GM19099 (cell line): ENCODE data around the gene VASH2.

Experiments used
- POLR2A ChIP-seq: IDR thresholded peaks from 3 replicates; pipeline ENCODE4 v1.6.1; 2011; ENCODE audit warnings: low read depth; ENCODE audit not compliant: insufficient read length; ENCODE audit errors: extremely low read depth

The VASH2 gene

GRCh38 chr1:212926372-212926771, 24.0 kb upstream of the VASH2 start:
- no peak for TF ChIP-seq POLR2A

- TF ChIP-seq POLR2A = no peak
Measured at GRCh38 chr1:212928323-212929291, 21.7 kb upstream of the VASH2 start.

GRCh38 chr1:212930986-212931678, 19.2 kb upstream of the VASH2 start:
- no peak for TF ChIP-seq POLR2A

DNA sequence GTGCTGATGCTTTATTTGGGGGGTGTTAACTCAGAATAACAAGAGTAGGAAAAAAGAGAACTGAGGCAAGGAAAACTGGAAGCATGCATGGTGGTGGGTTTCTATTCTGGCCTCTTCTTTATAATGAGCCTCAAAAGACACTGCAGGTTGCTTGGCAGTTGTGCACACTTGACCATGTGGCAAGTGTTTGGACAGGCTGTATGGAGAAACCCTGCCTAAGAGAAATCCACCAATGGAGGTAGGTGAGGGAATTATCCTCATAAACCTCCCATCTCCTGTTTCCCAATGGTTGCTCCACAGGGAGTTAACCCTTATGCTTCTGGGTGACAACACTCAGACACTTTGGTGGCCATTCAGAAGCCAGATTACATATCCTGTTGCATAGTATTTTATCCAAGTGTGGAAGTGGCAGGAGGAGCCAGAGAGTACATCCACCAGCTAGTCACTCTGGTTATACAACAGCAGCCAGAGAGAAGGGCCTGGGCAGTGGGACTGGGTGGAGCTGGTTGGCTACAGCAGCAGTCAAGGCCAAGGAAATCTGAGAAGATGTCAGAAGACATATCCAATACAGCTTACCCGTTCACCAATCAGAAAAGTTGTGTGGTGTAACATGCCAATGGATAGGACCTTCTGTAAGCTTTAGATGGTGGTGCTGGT, 16.4 kb upstream of the VASH2 start:
- no peak for TF ChIP-seq POLR2A

DNA sequence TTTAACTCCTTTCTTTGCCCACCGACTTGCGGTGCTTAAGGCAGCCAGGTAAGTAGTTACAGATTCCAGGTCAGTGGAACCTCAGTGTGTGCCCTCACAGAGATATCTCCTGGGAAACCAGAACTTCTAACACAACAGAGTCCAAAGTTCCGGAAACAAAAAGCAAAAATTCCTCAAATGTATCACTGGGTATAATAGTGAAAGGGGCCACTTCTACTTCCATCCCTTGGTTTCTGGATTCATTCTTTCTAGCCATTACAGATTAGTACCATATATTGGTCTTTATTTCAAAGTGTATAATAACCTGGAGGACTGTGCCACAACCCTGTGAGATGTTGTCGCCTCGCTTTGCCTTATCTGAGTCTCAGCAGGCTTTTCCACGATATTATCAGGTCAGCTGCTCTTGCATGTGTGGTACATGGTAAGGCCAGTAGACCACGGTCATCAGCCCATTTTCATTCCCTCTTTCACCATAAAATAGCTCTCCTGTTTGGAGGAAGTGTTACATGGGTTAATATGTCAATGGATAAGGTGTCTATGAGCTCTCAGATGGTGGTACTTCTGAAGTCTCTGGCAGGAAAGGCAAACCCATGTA, 14.9 kb upstream of the VASH2 start:
- TF ChIP-seq POLR2A = no peak

GRCh38 chr1:212937034-212937433, 13.3 kb upstream of the VASH2 start:
- TF ChIP-seq POLR2A = no peak

- TF ChIP-seq POLR2A = no peak
Measured at GRCh38 chr1:212938846-212939245, 11.5 kb upstream of the VASH2 start.

- no peak for TF ChIP-seq POLR2A
Measured at GRCh38 chr1:212941452-212941851, 8.9 kb upstream of the VASH2 start.

DNA sequence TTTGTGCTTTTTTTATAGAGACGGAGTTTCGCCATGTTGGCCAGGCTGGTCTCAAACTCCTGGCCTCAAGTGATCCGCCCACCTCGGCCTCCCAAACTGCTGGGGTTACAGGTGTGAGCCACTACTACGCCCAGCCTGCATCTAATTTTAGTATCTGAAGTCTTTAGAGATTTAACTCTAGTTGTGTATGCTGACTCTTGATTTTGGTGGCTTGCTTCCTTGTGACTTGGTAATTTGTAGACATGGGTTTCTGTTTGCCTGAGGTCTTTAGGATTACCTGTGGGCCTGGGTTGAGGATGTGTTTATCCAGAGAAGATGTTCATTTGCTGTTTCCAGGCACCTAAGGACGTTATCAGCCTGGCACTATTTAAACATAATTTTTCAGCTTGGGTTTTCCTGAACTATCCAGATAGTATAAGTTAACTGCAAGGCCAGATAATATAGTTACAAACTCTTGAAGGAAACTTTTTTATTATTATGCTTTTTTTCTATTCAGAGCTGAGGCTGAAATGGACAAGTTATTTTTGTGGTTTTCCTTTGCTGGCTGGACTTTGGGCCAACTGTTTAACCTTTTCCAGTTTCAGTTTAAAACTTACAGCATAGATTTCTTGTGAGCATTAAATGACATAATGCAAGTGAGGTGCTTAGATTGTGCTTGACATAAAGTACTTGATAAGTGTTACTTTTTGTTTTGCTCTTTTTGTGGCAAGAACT, 7.5 kb upstream of the VASH2 start:
- no peak for TF ChIP-seq POLR2A

- TF ChIP-seq POLR2A = no peak
Measured at GRCh38 chr1:212943393-212943710, 7.0 kb upstream of the VASH2 start.

DNA sequence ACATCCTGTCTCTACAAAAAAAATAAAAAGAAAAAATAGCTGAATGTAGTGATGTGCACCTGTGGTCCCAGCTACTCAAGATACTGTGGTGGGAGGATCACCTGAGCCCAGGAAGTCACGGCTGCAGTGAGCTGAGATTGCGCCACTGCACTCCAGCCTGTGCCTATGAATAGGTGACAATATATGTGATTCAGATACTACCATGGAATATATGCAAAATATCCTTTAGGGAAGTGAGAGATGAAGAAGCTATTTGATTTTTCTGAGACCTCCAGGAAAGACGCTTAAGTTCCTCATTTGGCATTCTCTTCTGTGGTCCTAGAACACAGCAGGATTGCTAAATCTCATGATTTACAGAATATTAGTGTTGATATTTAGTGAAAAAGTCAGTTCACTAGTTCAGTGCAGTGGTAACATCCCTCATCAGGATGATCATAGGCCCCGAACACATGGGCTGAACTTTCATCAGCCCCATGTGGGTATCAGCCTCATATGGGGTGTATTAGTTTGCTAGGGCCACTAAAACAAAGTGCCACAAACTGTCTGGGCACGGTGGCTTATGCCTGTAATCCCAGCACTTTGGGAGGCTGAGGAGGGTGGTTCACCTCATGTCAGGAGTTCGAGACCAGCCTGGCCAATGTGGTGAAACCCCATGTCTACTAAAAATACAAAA, 6.0 kb upstream of the VASH2 start:
- no peak for TF ChIP-seq POLR2A

GRCh38 chr1:212945056-212945455, 5.3 kb upstream of the VASH2 start:
- TF ChIP-seq POLR2A = no peak

DNA sequence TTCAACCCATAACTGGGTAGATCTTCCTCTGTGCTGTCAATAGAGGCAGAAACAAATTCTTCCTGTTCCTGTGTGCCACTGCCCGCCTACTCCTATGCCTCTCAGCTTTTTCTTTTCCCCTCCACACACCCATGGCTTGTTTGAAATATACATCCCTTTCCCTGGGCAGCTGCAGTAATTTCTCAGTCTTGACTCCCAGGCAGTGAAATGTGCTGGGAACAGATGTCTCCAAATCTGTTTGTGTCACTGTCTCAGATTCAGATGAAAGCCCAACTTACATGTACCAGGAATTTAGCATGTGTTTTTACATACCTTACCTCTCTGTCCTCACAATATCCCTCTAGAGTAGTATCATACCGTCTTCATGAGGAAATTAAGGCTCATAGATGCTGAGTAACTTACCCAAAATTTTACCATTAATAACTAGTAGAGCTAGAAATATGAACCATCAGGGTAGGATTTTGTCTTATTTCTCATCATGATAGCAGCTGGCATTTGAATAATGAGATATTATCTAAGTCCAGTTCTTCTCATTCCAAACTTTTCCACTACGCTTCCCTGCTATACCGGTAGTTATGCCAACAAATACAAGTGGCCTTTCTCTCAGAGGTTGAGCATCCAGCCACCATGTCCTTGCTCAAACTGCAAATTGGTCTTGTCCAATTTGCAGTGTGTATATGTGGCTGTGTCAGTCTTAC, 4.7 kb upstream of the VASH2 start:
- TF ChIP-seq POLR2A = no peak
